ENCODE results near the gene SORCS2. TPM values are rescaled to one million over a fixed set of nuclear protein-coding genes. Genes with fewer than 3 reads are reported as not detected.

Gene SORCS2
- total RNA-seq, 1 experiment from 2014 or later: 0.15 TPM

DNA sequence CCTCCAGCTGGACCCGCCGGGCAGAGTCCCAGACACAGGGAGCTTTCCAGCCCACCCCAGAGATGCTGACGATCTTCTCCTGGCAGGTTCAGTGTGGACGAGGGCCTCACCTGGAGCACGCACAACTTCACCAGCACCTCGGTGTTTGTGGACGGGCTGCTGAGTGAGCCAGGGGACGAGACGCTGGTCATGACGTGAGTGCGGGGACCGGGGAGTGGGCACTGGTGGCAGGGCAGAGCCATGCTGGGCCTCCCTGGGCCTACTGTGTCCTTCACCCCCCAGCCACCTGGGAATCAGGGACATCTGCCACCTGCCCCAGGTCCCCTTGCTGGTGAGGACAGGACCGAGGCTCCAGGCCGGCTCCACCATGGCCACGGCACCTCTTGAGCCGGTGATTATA is 511.8 kb downstream of the SORCS2 start:
- Histone ChIP-seq H3K27ac (ENCODE audit: low read length) (no peak overlapping the region), H3K4me1 (ENCODE audit: control insufficient read depth, insufficient read depth, low read length) (no peaks in the 10 kb centered on the region), H3K4me3 (ENCODE audit: low read depth in 2 of 2, low read length in 2 of 2) (no peak overlapping the region), H3K9me3 (ENCODE audit: control insufficient read depth, insufficient read depth, low read depth, low read length) (no peaks in the 10 kb centered on the region), H3K27me3 (ENCODE audit: control insufficient read depth, insufficient read depth, low read length) (no peaks in the 10 kb centered on the region), H3K36me3 (ENCODE audit: control insufficient read depth, insufficient read depth, low read length) (no peaks in the 10 kb centered on the region)
- CTCF ChIA-PET: no interaction called here
- no peak for ATAC-seq
- DNase-seq (ENCODE audit: low read depth, low spot score): no peak
- TF ChIP-seq TCF7L2 (IDR thresholded peaks at IDR 0.05; ENCODE audit: low read depth, low read length) (no peak), POLR2AphosphoS5 (IDR thresholded peaks at IDR 0.05; ENCODE audit: low read depth, low read length) (no peak), SIN3A (IDR thresholded peaks at IDR 0.05; ENCODE audit: borderline replicate concordance, insufficient read depth, low read depth, low read length) (no peak)
- TF ChIP-seq, protein P1, sequence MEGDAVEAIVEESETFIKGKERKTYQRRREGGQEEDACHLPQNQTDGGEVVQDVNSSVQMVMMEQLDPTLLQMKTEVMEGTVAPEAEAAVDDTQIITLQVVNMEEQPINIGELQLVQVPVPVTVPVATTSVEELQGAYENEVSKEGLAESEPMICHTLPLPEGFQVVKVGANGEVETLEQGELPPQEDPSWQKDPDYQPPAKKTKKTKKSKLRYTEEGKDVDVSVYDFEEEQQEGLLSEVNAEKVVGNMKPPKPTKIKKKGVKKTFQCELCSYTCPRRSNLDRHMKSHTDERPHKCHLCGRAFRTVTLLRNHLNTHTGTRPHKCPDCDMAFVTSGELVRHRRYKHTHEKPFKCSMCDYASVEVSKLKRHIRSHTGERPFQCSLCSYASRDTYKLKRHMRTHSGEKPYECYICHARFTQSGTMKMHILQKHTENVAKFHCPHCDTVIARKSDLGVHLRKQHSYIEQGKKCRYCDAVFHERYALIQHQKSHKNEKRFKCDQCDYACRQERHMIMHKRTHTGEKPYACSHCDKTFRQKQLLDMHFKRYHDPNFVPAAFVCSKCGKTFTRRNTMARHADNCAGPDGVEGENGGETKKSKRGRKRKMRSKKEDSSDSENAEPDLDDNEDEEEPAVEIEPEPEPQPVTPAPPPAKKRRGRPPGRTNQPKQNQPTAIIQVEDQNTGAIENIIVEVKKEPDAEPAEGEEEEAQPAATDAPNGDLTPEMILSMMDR (IDR thresholded peaks at IDR 0.05): no peak
- TF ChIP-seq, protein P2, sequence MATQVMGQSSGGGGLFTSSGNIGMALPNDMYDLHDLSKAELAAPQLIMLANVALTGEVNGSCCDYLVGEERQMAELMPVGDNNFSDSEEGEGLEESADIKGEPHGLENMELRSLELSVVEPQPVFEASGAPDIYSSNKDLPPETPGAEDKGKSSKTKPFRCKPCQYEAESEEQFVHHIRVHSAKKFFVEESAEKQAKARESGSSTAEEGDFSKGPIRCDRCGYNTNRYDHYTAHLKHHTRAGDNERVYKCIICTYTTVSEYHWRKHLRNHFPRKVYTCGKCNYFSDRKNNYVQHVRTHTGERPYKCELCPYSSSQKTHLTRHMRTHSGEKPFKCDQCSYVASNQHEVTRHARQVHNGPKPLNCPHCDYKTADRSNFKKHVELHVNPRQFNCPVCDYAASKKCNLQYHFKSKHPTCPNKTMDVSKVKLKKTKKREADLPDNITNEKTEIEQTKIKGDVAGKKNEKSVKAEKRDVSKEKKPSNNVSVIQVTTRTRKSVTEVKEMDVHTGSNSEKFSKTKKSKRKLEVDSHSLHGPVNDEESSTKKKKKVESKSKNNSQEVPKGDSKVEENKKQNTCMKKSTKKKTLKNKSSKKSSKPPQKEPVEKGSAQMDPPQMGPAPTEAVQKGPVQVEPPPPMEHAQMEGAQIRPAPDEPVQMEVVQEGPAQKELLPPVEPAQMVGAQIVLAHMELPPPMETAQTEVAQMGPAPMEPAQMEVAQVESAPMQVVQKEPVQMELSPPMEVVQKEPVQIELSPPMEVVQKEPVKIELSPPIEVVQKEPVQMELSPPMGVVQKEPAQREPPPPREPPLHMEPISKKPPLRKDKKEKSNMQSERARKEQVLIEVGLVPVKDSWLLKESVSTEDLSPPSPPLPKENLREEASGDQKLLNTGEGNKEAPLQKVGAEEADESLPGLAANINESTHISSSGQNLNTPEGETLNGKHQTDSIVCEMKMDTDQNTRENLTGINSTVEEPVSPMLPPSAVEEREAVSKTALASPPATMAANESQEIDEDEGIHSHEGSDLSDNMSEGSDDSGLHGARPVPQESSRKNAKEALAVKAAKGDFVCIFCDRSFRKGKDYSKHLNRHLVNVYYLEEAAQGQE (IDR thresholded peaks at IDR 0.05; ENCODE audit: insufficient read depth in 1 of 2, low read depth in 2 of 2, low read length in 1 of 2): no peak
- intact Hi-C loops (cut with micrococcal nuclease; ENCODE audit: unreplicated experiment) (no loop called here), in situ Hi-C loops (cut with HindIII; ENCODE audit: low pct_unique_long_range_greater_than_20kb, low sequenced_read_pairs) (no loop called here)
- no TSS peak for BruUV-seq (replicated peaks)
- POLR2A ChIA-PET: no interaction called here

DNA sequence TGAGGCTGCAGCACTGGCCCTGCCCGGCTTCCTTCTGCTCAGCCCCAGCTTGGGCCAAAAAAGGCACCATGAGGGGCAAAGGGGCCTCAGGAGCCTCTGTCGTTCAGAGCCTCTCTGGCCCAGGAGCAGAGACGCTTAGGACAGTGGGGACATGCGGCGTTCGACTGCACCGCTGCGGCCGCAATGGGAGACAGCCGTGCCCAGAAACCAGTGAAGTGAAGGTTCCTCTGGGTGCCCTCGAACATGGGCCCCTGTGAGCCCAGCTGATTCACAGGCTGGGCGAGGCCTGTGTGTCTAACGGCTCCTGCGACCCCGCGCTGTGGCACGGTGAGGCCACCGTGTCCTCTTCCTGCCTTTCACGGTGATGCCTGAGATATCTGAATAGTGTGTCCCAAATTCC is 512.3 kb downstream of the SORCS2 start:
- Histone ChIP-seq H3K4me1 (ENCODE audit: control insufficient read depth, insufficient read depth, low read length) (no peaks in the 10 kb centered on the region), H3K27me3 (ENCODE audit: control insufficient read depth, insufficient read depth, low read length) (no peaks in the 10 kb centered on the region), H3K36me3 (ENCODE audit: control insufficient read depth, insufficient read depth, low read length) (no peaks in the 10 kb centered on the region), H3K27ac (ENCODE audit: low read length) (no peak overlapping the region), H3K9me3 (ENCODE audit: control insufficient read depth, insufficient read depth, low read depth, low read length) (no peaks in the 10 kb centered on the region), H3K4me3 (ENCODE audit: low read depth in 2 of 2, low read length in 2 of 2) (no peak overlapping the region)
- ChIA-PET POLR2A (no interaction called here), CTCF (interaction anchor here (0.6 kb wide), 1 partner anchor 603 kb away, joined by 3 read pairs; no protein-coding TSS in a partner anchor)
- DNase-seq (ENCODE audit: low read depth, low spot score) (no peak), ATAC-seq (no peak)
- no TSS peak for BruUV-seq (replicated peaks)
- intact Hi-C loops (cut with micrococcal nuclease; ENCODE audit: unreplicated experiment): no loop called here
- TF ChIP-seq SIN3A (IDR thresholded peaks at IDR 0.05; ENCODE audit: borderline replicate concordance, insufficient read depth, low read depth, low read length): no peak
- TF ChIP-seq TCF7L2 (IDR thresholded peaks at IDR 0.05; ENCODE audit: low read depth, low read length): no peak
- TF ChIP-seq, protein P1 (IDR thresholded peaks at IDR 0.05): no peak
- no peak for TF ChIP-seq POLR2AphosphoS5 (IDR thresholded peaks at IDR 0.05; ENCODE audit: low read depth, low read length)
- TF ChIP-seq, protein P2 (IDR thresholded peaks at IDR 0.05; ENCODE audit: insufficient read depth in 1 of 2, low read depth in 2 of 2, low read length in 1 of 2): no peak
- in situ Hi-C loops (cut with HindIII; ENCODE audit: low pct_unique_long_range_greater_than_20kb, low sequenced_read_pairs): no loop called here

Measured in Panc1 (cell line).